ENCODE results near the gene AK9.

- TF ChIP-seq CTCF (IDR thresholded peaks at IDR 0.05 in 4 of 5, conservative IDR thresholded peaks at IDR 0.05 in 1 of 5), result no peak
- TF ChIP-seq POLR2A (IDR thresholded peaks at IDR 0.05), result no peak
These were observed 4.3 kb downstream of the AK9 start for GRCh38 chr6:109686566-109687265.

Measured in gastrocnemius medialis (tissue), 4 donors.